Neural progenitor cell (in vitro differentiated cells): ENCODE results near the gene THSD4. TPM values are rescaled to one million over a fixed set of nuclear protein-coding genes. Genes with fewer than 3 reads are reported as not detected.

Source experiments
- DNase-seq: peaks from one replicate; pipeline ENCODE4 v3.0.0-alpha.2; 2016; ENCODE audit warnings: low spot score
- H2AFZ ChIP-seq: fragments of 200-600 bp; sonication (generic); replicated peaks from 2 replicates; pipeline ENCODE4 v1.6.1; 2016; ENCODE audit warnings: antibody characterized with exemption
- H3F3A ChIP-seq: fragments of 200-600 bp; sonication (generic); 2 replicates; pipeline ENCODE4 v1.6.1; 2016; ENCODE audit warnings: antibody characterized with exemption, low read depth
- H3K27ac ChIP-seq: fragments of 200-600 bp; sonication (generic); 2 replicates; pipeline ENCODE4 v1.5.1; 2016; ENCODE audit warnings: mild to moderate bottlenecking
- H3K27me3 ChIP-seq: fragments of 200-600 bp; sonication (generic); 2 replicates; pipeline ENCODE4 v1.6.1; 2016; ENCODE audit warnings: mild to moderate bottlenecking, moderate library complexity
- H3K36me3 ChIP-seq: fragments of 200-600 bp; sonication (generic); 2 replicates; pipeline ENCODE4 v1.5.1; 2016
- H3K4me1 ChIP-seq: fragments of 200-600 bp; sonication (generic); 2 replicates; pipeline ENCODE4 v1.6.1; 2016; ENCODE audit warnings: mixed run types
- H3K4me2 ChIP-seq: fragments of 200-600 bp; sonication (generic); 2 replicates; pipeline ENCODE4 v1.6.1; 2016
- H3K4me3 ChIP-seq: fragments of 200-600 bp; sonication (generic); 2 replicates; pipeline ENCODE4 v1.5.1; 2016
- H3K79me2 ChIP-seq: fragments of 200-600 bp; sonication (generic); 2 replicates; pipeline ENCODE4 v1.6.1; 2016; ENCODE audit warnings: low read depth
- H3K9ac ChIP-seq: fragments of 200-600 bp; sonication (generic); 2 replicates; pipeline ENCODE4 v1.6.1; 2016
- H3K9me3 ChIP-seq: fragments of 200-600 bp; sonication (generic); 2 replicates; pipeline ENCODE4 v1.5.1; 2016; ENCODE audit warnings: low read depth
- H4K20me1 ChIP-seq: fragments of 200-600 bp; sonication (generic); 2 replicates; pipeline ENCODE4 v1.6.1; 2016; ENCODE audit warnings: low read depth
- H3K27ac Mint-ChIP-seq: 3 replicates; pipeline ENCODE4 v1.8.0; 2021; ENCODE audit warnings: mixed read lengths
- H3K27me3 Mint-ChIP-seq: 2 replicates; pipeline ENCODE4 v1.8.0; 2022; ENCODE audit warnings: low read depth, mild to moderate bottlenecking, inconsistent platforms, moderate library complexity, mixed read lengths; ENCODE audit not compliant: insufficient read depth
- H3K36me3 Mint-ChIP-seq: 3 replicates; pipeline ENCODE4 v1.8.0; 2021; ENCODE audit warnings: mixed read lengths
- H3K4me1 Mint-ChIP-seq: 3 replicates; pipeline ENCODE4 v1.8.0; 2021; ENCODE audit warnings: mixed read lengths
- H3K4me3 Mint-ChIP-seq: 3 replicates; pipeline ENCODE4 v1.8.0; 2021; ENCODE audit warnings: mild to moderate bottlenecking, moderate library complexity, mixed read lengths
- H3K9me3 Mint-ChIP-seq: 3 replicates; pipeline ENCODE4 v1.8.0; 2020; ENCODE audit warnings: mixed read lengths
- CTCF ChIP-seq: fragments of 200-600 bp; sonication (generic); IDR thresholded peaks from 2 replicates; pipeline ENCODE4 v1.5.1; 2017; ENCODE audit warnings: antibody characterized with exemption, mild to moderate bottlenecking
- EZH2 ChIP-seq: fragments of 200-600 bp; sonication (generic); IDR thresholded peaks from 2 replicates; pipeline ENCODE4 v1.6.1; 2017; ENCODE audit warnings: antibody characterized with exemption, mild to moderate bottlenecking, moderate library complexity
- EZH2phosphoT487 ChIP-seq: fragments of 200-600 bp; sonication (generic); IDR thresholded peaks from 2 replicates; pipeline ENCODE4 v1.6.1; 2017; ENCODE audit warnings: antibody characterized with exemption
- total RNA-seq: library from RNA; depleted of rRNA; stranded (reverse); fragments of >200 nt; gene quantifications from 2 replicates; pipeline ENCODE4 v1.2.3, GENCODE V29; 2015; ENCODE audit warnings: low replicate concordance

The THSD4 gene
- total RNA-seq, 1 donor from 2014 or later = 2.4 TPM

- Histone ChIP-seq H3K4me3 (no peak overlapping the region), H3K9me3 (no peaks in the 10 kb centered on the region), H3K79me2 (no peaks in the 10 kb centered on the region), H3K4me2 (peak overlapping the region; percentile 48), H3F3A (peaks cover 4% of the 10 kb centered on the region), H3K27ac (no peak overlapping the region), H3K27me3 (no peaks in the 10 kb centered on the region), H3K9ac (no peak overlapping the region), H2AFZ (no peak overlapping the region), H3K4me1 (peaks cover 13% of the 10 kb centered on the region), H4K20me1 (no peaks in the 10 kb centered on the region), H3K36me3 (no peaks in the 10 kb centered on the region)
- H3K4me1 Mint-ChIP-seq = peaks cover 13% of the 10 kb centered on the region
- H3K27ac Mint-ChIP-seq = no peak overlapping the region
- no peak overlapping the region for H3K4me3 Mint-ChIP-seq
- H3K9me3 Mint-ChIP-seq = peaks cover 4% of the 10 kb centered on the region
- peaks cover 5% of the 10 kb centered on the region for H3K27me3 Mint-ChIP-seq
- peak; percentile 20 for DNase-seq
- H3K36me3 Mint-ChIP-seq = peaks cover 4% of the 10 kb centered on the region
- TF ChIP-seq CTCF (no peak), EZH2 (no peak), EZH2phosphoT487 (no peak)
These were observed 104.4 kb downstream of the THSD4 start for GRCh38 chr15:71219645-71220044.

- Mint-ChIP-seq H3K36me3 (no peaks in the 10 kb centered on the region), H3K27ac (no peak overlapping the region)
These were observed 105.6 kb downstream of the THSD4 start for GRCh38 chr15:71220828-71221227.

GRCh38 chr15:71221417-71221816 is 106.1 kb downstream of the THSD4 start:
- H3K36me3 Mint-ChIP-seq = no peaks in the 10 kb centered on the region
- H3K4me1 Mint-ChIP-seq = peaks cover 13% of the 10 kb centered on the region
- H3K4me3 Mint-ChIP-seq = no peak overlapping the region
- no peaks in the 10 kb centered on the region for H3K27me3 ChIP-seq
- H4K20me1 ChIP-seq = no peaks in the 10 kb centered on the region
- no peak overlapping the region for H3K27ac ChIP-seq
- no peak for DNase-seq
- peaks cover 16% of the 10 kb centered on the region for H3K4me1 ChIP-seq
- no peaks in the 10 kb centered on the region for H3K79me2 ChIP-seq
- no peak overlapping the region for H3K4me2 ChIP-seq
- H2AFZ ChIP-seq = no peak overlapping the region
- H3K9ac ChIP-seq = no peak overlapping the region
- peaks cover 5% of the 10 kb centered on the region for H3K27me3 Mint-ChIP-seq
- TF ChIP-seq EZH2phosphoT487 (no peak), CTCF (no peak), EZH2 (no peak)
- H3K4me3 ChIP-seq = no peak overlapping the region
- H3K36me3 ChIP-seq = no peaks in the 10 kb centered on the region
- peaks cover 4% of the 10 kb centered on the region for H3F3A ChIP-seq
- peaks cover 2% of the 10 kb centered on the region for H3K9me3 Mint-ChIP-seq
- H3K9me3 ChIP-seq = no peaks in the 10 kb centered on the region
- no peak overlapping the region for H3K27ac Mint-ChIP-seq

More at GRCh38 chr15:71220828-71221227, 105.6 kb downstream of the THSD4 start:
- Histone ChIP-seq H3K9me3 (no peaks in the 10 kb centered on the region), H3K79me2 (no peaks in the 10 kb centered on the region), H3K27me3 (no peaks in the 10 kb centered on the region), H3K36me3 (no peaks in the 10 kb centered on the region), H3K27ac (no peak overlapping the region), H3K4me1 (peaks cover 13% of the 10 kb centered on the region), H2AFZ (no peak overlapping the region), H3K4me2 (no peak overlapping the region), H3K9ac (no peak overlapping the region), H3F3A (peaks cover 4% of the 10 kb centered on the region), H3K4me3 (no peak overlapping the region), H4K20me1 (no peaks in the 10 kb centered on the region)
- peaks cover 2% of the 10 kb centered on the region for H3K9me3 Mint-ChIP-seq
- H3K4me1 Mint-ChIP-seq = peaks cover 9% of the 10 kb centered on the region
- H3K4me3 Mint-ChIP-seq = no peak overlapping the region
- no peak for DNase-seq
- H3K27me3 Mint-ChIP-seq = peaks cover 5% of the 10 kb centered on the region
- TF ChIP-seq EZH2phosphoT487 (no peak), CTCF (no peak), EZH2 (no peak)
